CD4-positive, CD25-positive, alpha-beta regulatory T cell (primary cell): ENCODE results near the gene NACC2. TPM values are rescaled to one million over a fixed set of nuclear protein-coding genes. Genes with fewer than 3 reads are reported as not detected.
A peak's percentile ranks its signal among the peaks of the same experiment; 100 is the strongest.

Experiments
- ATAC-seq, 2 donors: fragments of 150-1000 bp; cut with Tn5 transposase; one replicate each; pipeline ENCODE4 v1.10.0; 2021; ENCODE audit warnings: low read depth in 2 of 2, moderate number of reproducible peaks in 2 of 2, moderate library complexity in 1 of 2
- DNase-seq, 3 donors: peaks; one replicate each; pipeline versions ENCODE4 v3.0.0 to v3.0.0-alpha.2; 2012 to 2022; ENCODE audit warnings: mixed read lengths in 1 of 3
- H3K27ac ChIP-seq: one replicate; pipeline ENCODE4 v1.7.0; 2013; ENCODE audit warnings: mild to moderate bottlenecking, low read length; ENCODE audit not compliant: insufficient read depth, poor library complexity, severe bottlenecking
- H3K27me3 ChIP-seq: one replicate; pipeline ENCODE4 v1.7.0; 2013; ENCODE audit warnings: low read length; ENCODE audit not compliant: control insufficient read depth, insufficient read depth
- H3K36me3 ChIP-seq: one replicate; pipeline ENCODE4 v1.7.0; 2013; ENCODE audit warnings: mild to moderate bottlenecking, low read length, moderate library complexity; ENCODE audit not compliant: control insufficient read depth, insufficient read depth
- H3K4me1 ChIP-seq: 2 replicates; pipeline ENCODE4 v1.7.0; 2013; ENCODE audit warnings: mild to moderate bottlenecking, low read length; ENCODE audit not compliant: insufficient read depth, control insufficient read depth, poor library complexity, severe bottlenecking
- H3K4me3 ChIP-seq: one replicate; pipeline ENCODE4 v1.7.0; 2013; ENCODE audit warnings: low read depth, mild to moderate bottlenecking, low read length, moderate library complexity
- H3K9me3 ChIP-seq, 2 experiments: 1 replicate in 1 of 2; 2 replicates in 1 of 2; pipeline ENCODE4 v1.7.0; 2013; ENCODE audit warnings: low read length in 2 of 2, mild to moderate bottlenecking in 1 of 2, moderate library complexity in 1 of 2; ENCODE audit not compliant: control insufficient read depth in 2 of 2
- H3K27ac Mint-ChIP-seq, 3 donors: one replicate each; pipeline ENCODE4 v1.8.0; 2020 to 2022; ENCODE audit warnings: mild to moderate bottlenecking in 3 of 3, mixed read lengths in 3 of 3, moderate library complexity in 2 of 3
- H3K27me3 Mint-ChIP-seq: one replicate; pipeline ENCODE4 v1.8.0; 2022; ENCODE audit warnings: mild to moderate bottlenecking, mixed read lengths
- H3K36me3 Mint-ChIP-seq: one replicate; pipeline ENCODE4 v1.8.0; 2020; ENCODE audit warnings: mixed read lengths
- H3K4me1 Mint-ChIP-seq, 4 donors: one replicate each; pipeline ENCODE4 v1.8.0; 2020 to 2022; ENCODE audit warnings: mixed read lengths in 4 of 4, mild to moderate bottlenecking in 1 of 4
- H3K4me3 Mint-ChIP-seq, 4 donors: one replicate each; pipeline ENCODE4 v1.8.0; 2020 to 2022; ENCODE audit warnings: mild to moderate bottlenecking in 4 of 4, mixed read lengths in 4 of 4, moderate library complexity in 3 of 4
- H3K9me3 Mint-ChIP-seq, 7 donors: one replicate each; pipeline ENCODE4 v1.8.0; 2020 to 2022; ENCODE audit warnings: mixed read lengths in 7 of 7, mild to moderate bottlenecking in 3 of 7, moderate library complexity in 2 of 7
- polyA plus RNA-seq, 4 donors: library from polyadenylated mRNA; unstranded; fragments of 300-500 nt; fragmentation: Illumina TruSeq; gene quantifications; one replicate each; pipeline ENCODE4 v1.2.3, GENCODE V29; 2021
- total RNA-seq: library from RNA; stranded (reverse); gene quantifications from one replicate; pipeline ENCODE4 v1.2.3, GENCODE V29; 2022

NACC2 gene
- total and polyA plus RNA-seq, 5 donors from 2014 or later: 0.76 to 4.8 (median 1.0) TPM

- H3K27me3 Mint-ChIP-seq: peaks cover 12% of the 10 kb centered on the region
These were observed 47.1 kb downstream of the NACC2 start for GRCh38 chr9:136047775-136048559.

DNA sequence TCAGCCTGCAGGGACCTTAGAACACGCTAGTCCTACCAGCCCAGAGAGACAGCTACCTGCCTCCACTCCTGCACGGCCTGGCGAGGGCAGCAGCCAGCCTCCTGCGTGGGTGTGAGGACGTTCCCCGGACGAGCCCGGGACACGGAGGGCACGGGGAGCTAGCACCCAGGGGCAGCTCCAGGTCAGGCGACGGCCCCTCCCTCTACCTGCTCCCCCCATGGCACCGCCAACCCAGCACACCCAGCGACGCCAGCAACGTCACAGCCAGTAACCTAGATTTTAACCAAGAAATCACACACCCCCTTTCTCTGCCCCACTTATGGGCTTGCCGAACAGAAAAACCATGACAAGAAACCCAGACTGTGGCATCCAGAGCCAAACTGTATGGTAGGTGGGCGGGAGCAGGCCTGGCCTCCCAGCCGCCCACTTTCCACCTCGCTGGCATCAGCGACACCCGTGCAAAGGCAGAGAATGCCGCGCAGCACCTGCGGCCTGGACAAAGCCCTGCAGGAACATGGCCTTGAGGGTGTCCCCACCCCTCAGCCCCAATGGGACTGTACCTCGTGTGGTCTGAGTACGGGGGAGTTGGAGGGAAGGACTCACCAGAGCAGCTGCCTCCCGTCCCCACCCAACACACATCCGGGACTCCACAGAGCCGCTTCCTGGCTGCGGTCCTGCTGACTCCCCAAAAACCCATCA lies 47.9 kb downstream of the NACC2 start:
- Histone ChIP-seq H3K9me3 (no peaks in the 10 kb centered on the region), H3K4me3 (no peak overlapping the region), H3K36me3 (no peaks in the 10 kb centered on the region), H3K4me1 (peaks cover 14% of the 10 kb centered on the region), H3K27me3 (no peaks in the 10 kb centered on the region), H3K27ac (no peak overlapping the region)
- Mint-ChIP-seq H3K9me3 (no peaks in the 10 kb centered on the region), H3K36me3 (no peaks in the 10 kb centered on the region), H3K4me1 (peaks cover 0 to 9% (median 2%) of the 10 kb centered on the region in 4 donors), H3K4me3 (no peak overlapping the region), H3K27me3 (peaks cover 10% of the 10 kb centered on the region), H3K27ac (no peak overlapping the region)
- no peak for ATAC-seq
- no peak for DNase-seq

More at GRCh38 chr9:136047775-136048559, 47.1 kb downstream of the NACC2 start:
- peaks cover 21% of the 10 kb centered on the region for H3K4me1 ChIP-seq
- peaks cover 0 to 9% (median 2%) of the 10 kb centered on the region in 4 donors for H3K4me1 Mint-ChIP-seq
- no peak overlapping the region for H3K4me3 Mint-ChIP-seq
- no peaks in the 10 kb centered on the region for H3K9me3 Mint-ChIP-seq
- no peak for ATAC-seq
- H3K27ac Mint-ChIP-seq: no peak overlapping the region
- H3K36me3 ChIP-seq: no peaks in the 10 kb centered on the region
- no peak overlapping the region for H3K4me3 ChIP-seq
- H3K27ac ChIP-seq: no peak overlapping the region
- no peak for DNase-seq
- H3K36me3 Mint-ChIP-seq: no peaks in the 10 kb centered on the region
- H3K27me3 ChIP-seq: no peaks in the 10 kb centered on the region
- no peaks in the 10 kb centered on the region for H3K9me3 ChIP-seq

- no peaks in the 10 kb centered on the region for H3K36me3 Mint-ChIP-seq
- H3K4me3 Mint-ChIP-seq: no peak overlapping the region
- peaks cover 5% of the 10 kb centered on the region for H3K27me3 Mint-ChIP-seq
- Histone ChIP-seq H3K36me3 (no peaks in the 10 kb centered on the region), H3K4me1 (peaks cover 8% of the 10 kb centered on the region), H3K4me3 (no peak overlapping the region), H3K9me3 (no peaks in the 10 kb centered on the region), H3K27me3 (no peaks in the 10 kb centered on the region), H3K27ac (no peak overlapping the region)
- H3K4me1 Mint-ChIP-seq: peaks cover 0 to 5% (median 0%) of the 10 kb centered on the region in 4 donors
- H3K9me3 Mint-ChIP-seq: no peaks in the 10 kb centered on the region
- no peak for ATAC-seq
- DNase-seq: no peak
- H3K27ac Mint-ChIP-seq: peak overlapping the region in 1 of 3 donors; percentile 38
These were observed 48.6 kb downstream of the NACC2 start for GRCh38 chr9:136046554-136046920.

GRCh38 chr9:136045595-136046553 lies 49.2 kb downstream of the NACC2 start:
- Mint-ChIP-seq H3K4me1 (peaks cover 0 to 5% (median 0%) of the 10 kb centered on the region in 4 donors), H3K36me3 (peaks cover under 1% of the 10 kb centered on the region), H3K9me3 (no peaks in the 10 kb centered on the region), H3K27ac (no peak overlapping the region), H3K27me3 (peaks cover 5% of the 10 kb centered on the region), H3K4me3 (no peak overlapping the region)
- Histone ChIP-seq H3K36me3 (no peaks in the 10 kb centered on the region), H3K4me3 (no peak overlapping the region), H3K27me3 (no peaks in the 10 kb centered on the region), H3K27ac (no peak overlapping the region), H3K9me3 (no peaks in the 10 kb centered on the region), H3K4me1 (peaks cover under 1% of the 10 kb centered on the region)
- ATAC-seq (peak in 1 of 2 donors; percentile 25), DNase-seq (no peak)

DNA sequence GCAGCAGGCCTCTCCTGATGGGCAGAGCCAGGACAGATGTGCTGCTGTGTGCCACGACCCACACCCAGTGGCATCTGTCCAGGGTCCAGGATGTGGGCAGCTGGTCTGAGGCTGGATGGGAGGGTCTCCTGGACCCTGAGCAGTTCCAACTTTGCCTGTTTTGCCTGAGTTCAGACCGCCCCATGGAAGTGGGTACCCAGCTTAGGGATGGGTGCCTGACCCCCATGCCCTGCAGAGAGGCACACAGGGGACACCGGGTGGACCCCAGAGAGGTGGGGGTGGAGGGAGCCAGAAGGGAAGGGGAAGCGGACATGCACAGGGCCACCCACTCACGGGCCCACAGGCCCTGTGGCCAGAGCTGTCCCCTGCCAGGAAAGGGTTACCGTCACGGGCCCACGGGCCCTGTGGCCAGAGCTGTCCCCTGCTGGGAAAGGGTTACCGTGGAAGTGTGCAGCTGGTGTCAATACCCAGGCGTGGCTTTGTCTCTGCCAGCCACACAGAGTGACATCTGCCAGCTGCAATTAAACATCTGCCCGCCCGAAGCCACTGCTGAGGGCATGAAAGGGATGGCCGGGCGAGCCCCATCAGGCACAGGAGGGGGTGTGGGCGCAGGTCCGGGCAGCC lies 50.0 kb downstream of the NACC2 start:
- Mint-ChIP-seq H3K27ac (no peak overlapping the region), H3K4me3 (no peak overlapping the region), H3K36me3 (peaks cover 4% of the 10 kb centered on the region), H3K9me3 (no peaks in the 10 kb centered on the region), H3K4me1 (peaks cover 0 to 6% (median under 1%) of the 10 kb centered on the region in 4 donors), H3K27me3 (peaks cover 5% of the 10 kb centered on the region)
- no peak overlapping the region for H3K27ac ChIP-seq
- no peaks in the 10 kb centered on the region for H3K4me1 ChIP-seq
- no peaks in the 10 kb centered on the region for H3K27me3 ChIP-seq
- DNase-seq: no peak
- no peak for ATAC-seq
- H3K4me3 ChIP-seq: no peak overlapping the region
- H3K9me3 ChIP-seq: no peaks in the 10 kb centered on the region
- H3K36me3 ChIP-seq: no peaks in the 10 kb centered on the region

DNA sequence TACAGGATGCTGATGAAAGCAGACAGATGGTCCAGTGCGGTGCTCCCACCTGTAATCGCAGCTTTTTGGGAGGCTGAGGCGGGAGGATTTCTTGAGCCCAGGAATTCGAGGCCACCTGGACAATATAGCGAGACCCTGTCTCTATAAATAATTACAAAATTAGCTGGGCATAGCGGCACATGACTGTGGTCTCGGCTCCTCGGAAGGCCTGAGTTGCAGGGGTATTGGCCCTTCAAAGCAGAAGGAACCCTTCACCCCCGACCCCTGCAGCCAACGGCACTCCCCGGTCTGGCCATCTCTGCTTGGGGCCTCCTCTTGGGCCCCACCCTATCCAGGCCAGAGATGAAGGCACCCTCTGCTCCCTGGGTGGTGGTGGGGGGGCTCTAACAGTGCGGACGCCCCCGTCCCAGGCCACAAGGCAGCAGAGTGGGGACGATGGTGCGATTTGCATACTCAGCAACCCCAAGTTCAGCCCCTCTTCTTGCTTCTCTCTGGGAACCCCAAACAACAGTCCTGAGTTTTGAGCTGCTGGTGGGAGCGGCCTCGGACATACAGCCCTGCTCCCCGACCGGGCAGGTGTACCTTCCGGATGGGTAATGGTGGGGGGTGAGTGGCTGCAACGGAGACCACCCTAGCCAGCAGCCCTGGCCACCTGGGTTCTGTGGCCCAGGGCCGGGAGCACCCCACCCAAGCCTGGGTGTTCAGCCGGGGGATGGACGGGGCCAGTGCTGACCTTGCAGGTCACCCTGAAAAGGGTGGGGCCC lies 50.7 kb downstream of the NACC2 start:
- Histone ChIP-seq H3K27me3 (no peaks in the 10 kb centered on the region), H3K27ac (no peak overlapping the region), H3K4me3 (no peak overlapping the region), H3K9me3 (peaks cover 0 to 2% of the 10 kb centered on the region in 2 experiments), H3K36me3 (no peaks in the 10 kb centered on the region), H3K4me1 (no peaks in the 10 kb centered on the region)
- Mint-ChIP-seq H3K4me3 (no peak overlapping the region), H3K27ac (no peak overlapping the region), H3K36me3 (peaks cover 8% of the 10 kb centered on the region), H3K27me3 (peaks cover 5% of the 10 kb centered on the region), H3K4me1 (peaks cover 0 to 6% (median under 1%) of the 10 kb centered on the region in 4 donors), H3K9me3 (peaks cover 0 to 5% (median 4%) of the 10 kb centered on the region in 7 donors)
- DNase-seq (no peak), ATAC-seq (no peak)
